Stomach (tissue), 4 donors: ENCODE measurements around the gene RRBP1.

Experiments used
- POLR2AphosphoS5 ChIP-seq, 3 donors: sonication (generic); formaldehyde crosslinking; IDR thresholded peaks; one replicate each; pipeline ENCODE4 v1.6.1; 2016; ENCODE audit warnings: antibody characterized with exemption in 3 of 3
- TF ChIP-seq, protein P1 (sequence below), 7 experiments: fragments of 450-650 bp in 4 of 7; fragments of 200-600 bp in 3 of 7; sonication (generic) in 3 of 7; IDR thresholded peaks; one replicate each; pipeline ENCODE4 v1.5.1; 2016 to 2019; ENCODE audit warnings: antibody characterized with exemption in 7 of 7, control low read depth in 2 of 7, mild to moderate bottlenecking in 1 of 7

DNA sequence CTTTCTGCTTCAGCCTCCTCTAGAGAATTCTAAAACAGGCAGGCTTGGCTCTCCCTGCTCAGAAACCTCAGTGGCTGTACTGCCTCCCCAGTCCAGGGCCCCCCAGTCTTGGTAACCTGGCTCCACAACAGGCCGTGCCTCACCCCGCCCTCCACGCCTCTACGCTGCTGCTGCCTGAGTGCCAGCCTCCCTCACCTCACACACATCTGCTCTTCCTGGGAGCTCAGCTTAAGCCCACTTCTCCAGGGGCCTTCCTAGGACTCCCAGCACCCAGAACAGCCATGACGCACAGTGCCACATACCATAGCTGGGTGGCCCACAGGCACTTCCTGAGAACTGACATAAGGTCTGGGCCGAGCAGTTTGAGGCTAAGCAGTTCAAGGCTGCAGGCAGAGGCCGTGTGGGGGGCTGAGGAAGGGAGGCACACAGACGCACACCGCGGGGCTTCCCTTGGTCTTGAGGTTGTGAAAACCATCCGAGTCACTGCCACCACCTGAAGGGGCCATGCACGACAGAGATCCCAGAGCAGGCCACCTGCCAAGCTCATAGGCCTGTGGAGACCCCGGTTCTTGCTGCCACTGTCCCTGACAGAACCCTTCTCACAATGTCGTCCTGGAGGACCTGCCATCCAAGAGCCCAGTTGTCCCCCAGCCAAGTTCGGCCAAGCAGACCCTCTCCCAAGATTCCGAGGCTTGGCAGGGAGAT, 69.6 kb downstream of the RRBP1 start:
- TF ChIP-seq, protein P1, sequence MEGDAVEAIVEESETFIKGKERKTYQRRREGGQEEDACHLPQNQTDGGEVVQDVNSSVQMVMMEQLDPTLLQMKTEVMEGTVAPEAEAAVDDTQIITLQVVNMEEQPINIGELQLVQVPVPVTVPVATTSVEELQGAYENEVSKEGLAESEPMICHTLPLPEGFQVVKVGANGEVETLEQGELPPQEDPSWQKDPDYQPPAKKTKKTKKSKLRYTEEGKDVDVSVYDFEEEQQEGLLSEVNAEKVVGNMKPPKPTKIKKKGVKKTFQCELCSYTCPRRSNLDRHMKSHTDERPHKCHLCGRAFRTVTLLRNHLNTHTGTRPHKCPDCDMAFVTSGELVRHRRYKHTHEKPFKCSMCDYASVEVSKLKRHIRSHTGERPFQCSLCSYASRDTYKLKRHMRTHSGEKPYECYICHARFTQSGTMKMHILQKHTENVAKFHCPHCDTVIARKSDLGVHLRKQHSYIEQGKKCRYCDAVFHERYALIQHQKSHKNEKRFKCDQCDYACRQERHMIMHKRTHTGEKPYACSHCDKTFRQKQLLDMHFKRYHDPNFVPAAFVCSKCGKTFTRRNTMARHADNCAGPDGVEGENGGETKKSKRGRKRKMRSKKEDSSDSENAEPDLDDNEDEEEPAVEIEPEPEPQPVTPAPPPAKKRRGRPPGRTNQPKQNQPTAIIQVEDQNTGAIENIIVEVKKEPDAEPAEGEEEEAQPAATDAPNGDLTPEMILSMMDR (IDR thresholded peaks at IDR 0.05), result no peak
- peak in 2 of 3 donors; percentile 32 to 80 for TF ChIP-seq POLR2AphosphoS5 (IDR thresholded peaks at IDR 0.05)
